Measurements from ENCODE around the gene TEX13A.

- TF ChIP-seq PBX3 (IDR thresholded peaks at IDR 0.05) (no peak), RAD21 (conservative IDR thresholded peaks at IDR 0.05 in 1 of 2, IDR thresholded peaks at IDR 0.05 in 1 of 2) (no peak), CTCF (IDR thresholded peaks at IDR 0.05) (no peak)
These were observed 10.2 kb downstream of the TEX13A start for GRCh38 chrX:105210258-105210657.

Measured in A549 (cell line).